GM19438 (cell line): ENCODE measurements around the gene TULP4.
A peak's percentile ranks its signal among the peaks of the same experiment; 100 is the strongest.
"Not testable (repeated sequence)": the region's sequence is repeated elsewhere in the genome, so short reads cannot be mapped to it uniquely, and the experiment has no call there.

ENCODE experiments used
- ATAC-seq: cut with Tn5 transposase; IDR thresholded peaks from one replicate; pipeline ENCODE4 v1.9.1; 2021; ENCODE audit warnings: low read depth; ENCODE audit not compliant: unreplicated experiment

Gene TULP4

DNA sequence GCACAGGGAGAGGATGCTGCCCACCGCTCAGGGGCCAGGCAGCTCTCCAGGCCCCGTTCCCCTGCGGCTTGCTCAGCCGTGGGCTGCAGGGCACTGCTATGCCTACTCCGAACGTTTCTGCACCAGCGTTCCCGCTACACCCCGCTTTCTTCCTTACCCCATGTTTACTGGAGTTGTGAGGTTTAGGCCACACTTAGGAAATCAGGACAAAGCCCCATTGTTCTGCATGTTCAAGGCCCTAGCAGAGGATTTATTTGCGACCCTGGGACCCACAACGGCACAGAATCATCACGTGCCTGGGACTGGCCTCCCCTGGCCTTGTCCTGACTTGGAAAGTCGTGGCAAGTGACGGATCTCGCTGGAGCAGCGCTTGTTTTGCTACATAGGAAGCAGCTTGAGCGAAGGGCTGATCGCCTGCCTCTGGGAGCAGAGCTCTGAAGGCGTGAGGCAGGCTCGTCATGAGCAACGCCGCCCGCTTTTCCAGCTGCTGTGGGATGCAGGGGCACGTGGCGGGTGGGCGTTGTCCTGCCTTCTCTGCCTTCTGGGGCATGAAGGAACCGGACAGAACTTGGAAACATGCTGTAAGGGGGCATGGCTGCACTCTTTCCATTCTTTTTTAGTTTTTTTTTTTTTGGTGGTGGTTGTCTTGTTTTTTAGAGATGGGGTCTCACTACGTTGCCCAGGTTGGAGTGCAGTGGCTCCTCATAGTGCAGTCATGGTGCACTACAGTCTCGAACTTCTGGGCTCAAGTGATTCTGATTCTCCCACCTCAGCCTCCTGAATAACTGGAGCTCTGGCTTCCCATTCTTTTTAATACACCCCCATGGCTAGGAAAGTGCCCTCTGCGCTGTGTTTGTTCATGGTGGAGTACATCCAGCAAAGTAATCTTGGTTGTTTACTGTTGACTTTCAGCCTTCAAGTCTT lies 233.0 kb downstream of the TULP4 start:
- ATAC-seq, result no peak

DNA sequence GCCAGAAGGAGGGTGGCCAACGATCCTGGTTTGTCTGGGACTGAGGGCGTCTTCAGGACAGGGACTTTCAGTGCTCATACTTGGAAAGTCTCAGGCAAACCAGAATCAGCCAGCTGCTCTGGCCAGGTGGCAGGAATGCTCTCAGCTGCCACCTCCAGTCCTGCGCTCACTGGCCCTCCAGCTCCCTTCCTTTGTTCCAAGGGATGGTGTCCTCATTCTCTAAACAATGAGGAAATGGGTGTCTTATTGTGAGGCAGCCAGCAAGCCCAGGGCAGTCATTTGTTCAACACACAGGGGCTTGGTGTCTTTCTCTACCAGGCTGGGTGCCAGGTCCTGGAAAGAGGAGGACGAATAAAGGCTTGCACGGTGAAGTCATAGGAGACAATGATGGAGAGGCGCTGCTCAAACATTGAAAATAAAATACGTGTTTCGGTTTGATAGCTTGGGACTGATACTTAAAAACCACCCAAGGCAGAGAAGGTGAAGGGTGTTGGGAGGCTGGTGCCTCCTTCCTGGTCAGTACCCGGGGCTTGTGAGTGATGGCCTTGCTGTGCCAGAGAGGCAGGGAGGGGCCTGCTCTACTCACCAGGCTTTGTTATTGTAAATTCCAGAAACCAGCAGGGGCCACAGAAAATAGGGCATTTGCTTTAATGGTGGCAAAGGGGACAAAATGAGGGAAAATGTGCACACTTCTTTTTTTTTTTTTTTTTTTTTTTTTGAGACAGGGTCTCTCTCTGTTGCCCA lies 236.3 kb downstream of the TULP4 start:
- ATAC-seq, result no peak

- no peak for ATAC-seq
These were observed 240.0 kb downstream of the TULP4 start for GRCh38 chr6:158552055-158552795.

DNA sequence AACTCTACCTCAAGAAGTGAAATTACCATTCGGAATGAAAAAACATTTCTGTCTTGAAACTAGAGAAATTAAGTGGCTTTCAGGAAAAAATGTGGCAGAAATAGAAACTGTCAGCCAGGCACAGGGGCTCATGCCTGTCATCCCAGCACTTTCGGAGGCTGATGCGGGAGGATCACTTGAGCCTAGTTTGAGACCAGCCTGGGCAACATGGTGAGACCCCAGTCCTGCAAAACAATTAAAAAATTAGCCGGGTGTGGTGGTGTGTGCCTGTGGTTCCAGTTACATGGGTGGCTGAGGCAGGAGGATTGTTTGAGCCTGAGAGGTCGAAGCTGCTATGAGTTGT lies 240.5 kb downstream of the TULP4 start:
- ATAC-seq, result no peak

DNA sequence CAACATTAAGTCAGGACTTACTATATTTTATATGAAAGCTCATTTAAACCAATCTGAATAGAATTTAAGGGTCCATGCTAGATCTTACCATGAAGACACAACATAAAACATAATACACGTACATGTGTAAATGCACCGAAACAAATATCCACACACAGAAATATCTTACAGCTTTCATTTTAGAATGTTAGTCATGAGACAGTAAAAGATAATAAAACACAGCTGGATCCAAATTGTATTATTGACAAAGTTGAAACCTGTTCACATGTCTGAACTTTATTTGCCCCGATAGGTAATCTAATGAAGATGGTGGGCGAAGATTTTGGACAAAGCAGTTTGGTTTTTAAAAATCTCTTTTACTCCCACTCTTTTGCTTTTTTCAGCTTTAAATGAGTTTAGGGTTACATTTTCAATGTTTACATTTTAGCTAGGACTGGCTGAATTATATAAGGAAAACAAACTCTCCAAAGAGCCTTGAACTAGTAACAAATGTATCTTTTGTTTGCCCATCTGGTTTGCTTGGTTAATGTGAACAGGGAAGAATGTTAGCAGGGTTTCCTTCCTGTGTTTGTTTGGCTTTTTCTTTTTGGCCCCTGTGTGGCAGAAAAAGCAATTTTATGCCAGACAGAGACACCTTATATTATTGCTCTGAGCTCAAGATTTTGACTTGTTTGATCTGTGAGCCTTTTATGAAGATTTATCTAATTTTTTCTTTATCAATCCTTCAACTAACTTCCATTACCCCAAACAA lies 242.5 kb downstream of the TULP4 start:
- no peak for ATAC-seq

DNA sequence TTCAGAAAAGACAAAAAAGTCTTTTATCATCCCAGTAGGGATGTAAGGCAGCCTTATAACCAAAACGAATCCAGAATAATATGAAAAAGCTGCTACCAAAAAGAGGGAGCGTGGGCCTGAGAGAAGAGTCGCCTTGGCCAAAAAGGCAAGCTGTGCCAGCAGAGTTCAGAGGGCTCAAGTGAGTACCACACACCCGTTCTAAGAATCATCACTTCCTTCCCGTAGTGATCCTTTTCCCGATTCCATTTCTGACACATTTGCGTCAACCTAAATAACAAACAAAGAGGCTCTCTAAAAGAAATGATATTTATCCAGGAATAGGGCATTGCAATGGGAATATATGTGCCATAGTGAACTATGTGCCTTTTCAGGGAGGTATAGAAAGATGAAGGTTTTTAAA lies 243.8 kb downstream of the TULP4 start:
- no peak for ATAC-seq

- not testable (repeated sequence) for ATAC-seq
These were observed 244.8 kb downstream of the TULP4 start for GRCh38 chr6:158557110-158557509.

DNA sequence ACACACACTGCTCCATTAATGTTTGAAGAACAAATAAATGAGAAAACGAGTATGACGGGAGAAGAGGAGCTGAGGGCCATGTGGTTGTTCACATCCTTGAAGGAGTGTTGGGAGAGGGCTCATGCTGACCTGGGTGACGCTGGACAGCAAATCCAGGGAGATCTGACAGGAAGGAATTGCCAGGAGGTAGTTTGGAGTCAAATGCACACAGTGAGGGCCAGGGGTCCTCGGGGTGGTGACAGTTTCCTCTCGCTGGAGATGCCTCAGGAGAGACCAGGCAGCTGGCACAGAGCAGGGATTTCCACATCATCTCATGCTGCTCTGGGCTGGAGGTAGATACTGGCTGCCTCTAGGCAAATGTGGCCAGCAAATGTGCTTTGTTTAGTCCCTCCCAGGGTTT lies 245.7 kb downstream of the TULP4 start:
- no peak for ATAC-seq

DNA sequence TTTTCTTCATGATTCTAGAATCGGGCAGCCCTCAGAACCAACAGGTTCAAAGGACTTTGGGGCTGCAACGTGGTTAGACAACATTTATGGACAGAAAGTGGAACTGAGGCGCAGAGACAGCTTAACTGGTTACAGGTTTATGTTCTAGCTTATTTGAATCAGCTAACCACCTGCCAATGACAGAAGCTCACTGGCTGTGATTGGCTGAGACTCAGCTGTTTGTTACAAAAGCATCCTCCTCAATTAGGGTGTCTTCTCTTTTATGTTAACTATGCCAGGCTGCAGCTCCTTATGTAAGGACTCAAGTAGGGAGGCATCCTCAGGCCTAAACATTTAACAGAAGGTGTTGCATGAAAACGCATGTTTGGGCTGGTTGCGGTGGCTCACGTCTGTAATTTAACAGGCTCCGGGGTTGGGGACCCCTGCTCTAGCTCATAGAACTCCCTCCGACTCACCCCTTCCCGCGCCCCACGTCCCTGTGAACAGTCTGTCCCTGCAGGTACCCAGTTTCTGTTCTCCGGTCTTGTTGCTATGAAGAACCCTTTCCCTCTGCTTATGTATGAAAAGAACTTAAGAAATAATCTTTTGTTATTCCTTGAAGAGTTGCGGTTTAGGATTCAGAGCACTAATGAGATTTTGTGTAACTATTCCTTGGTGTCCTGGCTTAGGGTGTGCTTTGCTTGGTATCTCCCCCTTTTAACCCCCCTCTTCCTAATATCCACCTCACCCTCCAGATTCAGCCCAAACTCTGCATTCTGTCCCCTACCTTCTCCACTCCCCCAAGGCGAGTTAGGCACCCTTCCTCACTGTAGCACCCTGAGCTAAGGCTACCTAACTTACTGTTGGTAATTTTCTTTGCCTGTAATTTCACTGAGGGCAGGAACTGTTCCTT lies 246.4 kb downstream of the TULP4 start:
- ATAC-seq, result no peak

GRCh38 chr6:158559338-158559894 lies 247.2 kb downstream of the TULP4 start:
- no peak for ATAC-seq

- peak; percentile 81 for ATAC-seq
These were observed 247.9 kb downstream of the TULP4 start, which contains the start of gene TMEM181 for GRCh38 chr6:158559895-158560835. Gene TMEM181, plus strand, starts transcription at chr6:158560091. Its CDS starts 134 bp downstream, at chr6:158560225.

DNA sequence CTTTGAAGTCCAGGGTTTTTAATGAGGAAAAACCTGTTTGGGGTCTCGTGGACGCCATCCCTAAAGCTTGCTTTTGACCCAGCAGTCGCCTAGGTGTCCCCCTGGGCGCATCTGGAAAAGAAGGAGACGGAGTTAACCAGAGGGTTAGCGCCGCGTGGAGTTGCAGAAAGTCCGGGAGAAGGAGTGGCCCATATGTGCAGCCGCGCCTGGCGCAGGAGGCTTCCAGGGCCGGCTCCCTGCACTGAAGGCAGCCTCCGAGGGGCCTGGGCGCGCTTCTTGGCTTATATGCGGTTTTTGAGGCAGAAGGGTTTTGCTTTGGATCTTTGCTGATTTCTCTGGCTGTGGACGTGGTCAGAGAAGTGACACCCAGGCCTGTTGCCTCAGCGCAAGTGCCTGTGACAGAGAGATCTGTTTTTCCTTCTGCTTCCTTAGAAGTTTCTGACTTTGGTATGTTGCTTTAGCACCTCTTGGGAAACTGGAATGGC lies 248.6 kb downstream of the TULP4 start:
- ATAC-seq, result no peak
